Measurements from ENCODE around the gene SLC35E1.

DNA sequence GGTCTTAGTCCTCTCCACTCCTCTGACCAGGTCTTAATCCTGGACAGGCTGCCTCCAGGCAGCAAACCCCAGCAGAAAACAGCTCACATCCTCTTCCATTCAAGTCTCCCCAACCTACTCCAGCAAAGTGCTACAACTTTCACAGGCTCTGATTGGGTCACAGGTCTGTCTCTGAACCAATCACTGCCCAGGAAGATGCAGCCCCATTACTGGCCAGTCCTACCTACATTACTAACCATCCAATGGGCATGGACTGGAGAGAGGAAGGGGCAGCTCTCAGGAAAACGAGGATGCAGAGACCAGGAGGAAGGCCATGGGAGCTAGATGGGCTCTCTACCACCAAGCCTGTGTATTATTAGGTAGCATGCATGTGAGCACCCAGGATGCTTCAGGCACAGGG, 43.6 kb upstream of the SLC35E1 start:
- TF ChIP-seq POLR2A (IDR thresholded peaks at IDR 0.05; ENCODE audit: low read length) (no peak), GATA1 (IDR thresholded peaks at IDR 0.05; ENCODE audit: low read depth, low read length) (no peak)
